ENCODE data around the gene PNMT. TPM values are rescaled to one million over a fixed set of nuclear protein-coding genes. Genes with fewer than 3 reads are reported as not detected.

PNMT gene
- total and polyA plus RNA-seq, 2 of the 13 experiments (the other 11 are each of a cell fraction or from before 2014, with no cell fraction given), result 0.25 TPM; not detected in 1

GRCh38 chr17:39674702-39675389, 6.6 kb downstream of the PNMT start (continued):
- TF ChIP-seq MTA1 (CRISPR knock-in tag; IDR thresholded peaks at IDR 0.05; ENCODE audit: borderline replicate concordance), result peak; percentile 73; the same call in 1 of the 2 replicates
- TF ChIP-seq ZNF609 (CRISPR knock-in tag; IDR thresholded peaks at IDR 0.05; ENCODE audit: borderline replicate concordance), result 0 out of 2 replicates have a peak, but pooled peaks have one; percentile 27
- no peak for TF ChIP-seq TIGD3 (CRISPR knock-in tag; IDR thresholded peaks at IDR 0.05; ENCODE audit: borderline replicate concordance)
- TF ChIP-seq ZBTB20 (CRISPR knock-in tag; IDR thresholded peaks at IDR 0.05; ENCODE audit: borderline replicate concordance, low read depth), result 0 out of 2 replicates have a peak, but pooled peaks have one; percentile 30
- TF ChIP-seq SNAI1 (CRISPR knock-in tag; IDR thresholded peaks at IDR 0.05; ENCODE audit: borderline replicate concordance), result no peak
- TF ChIP-seq ZNF558 (CRISPR knock-in tag; IDR thresholded peaks at IDR 0.05; ENCODE audit: borderline replicate concordance), result no peak
- peak; percentile 24; the same call in 1 of the 2 replicates for TF ChIP-seq ZNF572 (CRISPR knock-in tag; IDR thresholded peaks at IDR 0.05)
- TF ChIP-seq IRX3 (CRISPR knock-in tag; IDR thresholded peaks at IDR 0.05; ENCODE audit: borderline replicate concordance, low read depth), result peak; percentile 64; the same call in 1 of the 2 replicates
- TF ChIP-seq POLR2A (IDR thresholded peaks at IDR 0.05; ENCODE audit: insufficient read depth in 1 of 2, low read depth in 2 of 2, low read length in 2 of 2), result peak in 1 of 2 experiments; percentile 58; a peak in 2 of 4 replicates
- TF ChIP-seq ZBTB7A (CRISPR knock-in tag; IDR thresholded peaks at IDR 0.05), result peak; percentile 92
- no peak for TF ChIP-seq KAT7 (CRISPR knock-in tag; IDR thresholded peaks at IDR 0.05; ENCODE audit: borderline replicate concordance)
- no peak for TF ChIP-seq ZSCAN5A (CRISPR knock-in tag; IDR thresholded peaks at IDR 0.05; ENCODE audit: borderline replicate concordance)
- TF ChIP-seq GATAD1 (CRISPR knock-in tag; IDR thresholded peaks at IDR 0.05), result 0 out of 2 replicates have a peak, but pooled peaks have one; percentile 9
- TF ChIP-seq ZNF672 (CRISPR knock-in tag; IDR thresholded peaks at IDR 0.05), result no peak
- TF ChIP-seq TOPORS (CRISPR knock-in tag; IDR thresholded peaks at IDR 0.05), result no peak
- no peak for TF ChIP-seq NFRKB (IDR thresholded peaks at IDR 0.05)
- peak in 1 of 2 experiments; percentile 74; a peak in 2 of 4 replicates for TF ChIP-seq EP300 (IDR thresholded peaks at IDR 0.05; ENCODE audit: low read depth in 2 of 2, low read length in 2 of 2)
- peak; percentile 30; the same call in 1 of the 2 replicates for TF ChIP-seq EP300 (CRISPR knock-in tag; IDR thresholded peaks at IDR 0.05; ENCODE audit: borderline replicate concordance)
- no peak for TF ChIP-seq BCLAF1 (IDR thresholded peaks at IDR 0.05)
